ENCODE measurements around the gene RANBP10. TPM values are rescaled to one million over a fixed set of nuclear protein-coding genes. Genes with fewer than 3 reads are reported as not detected.

The RANBP10 gene
- total and polyA plus RNA-seq, 4 donors = 9.8 to 15.5 (median 13.8) TPM

- no peak for DNase-seq (ENCODE audit: low spot score)
- Histone ChIP-seq H3K36me3 (ENCODE audit: control insufficient read depth in 4 of 4, insufficient read depth in 3 of 4, low read depth in 1 of 4, low read length in 3 of 4) (no peaks in the 10 kb centered on the region), H3K27me3 (ENCODE audit: control insufficient read depth in 4 of 4, insufficient read depth in 4 of 4, low read length in 3 of 4) (no peaks in the 10 kb centered on the region), H3K9me3 (ENCODE audit: control insufficient read depth in 4 of 4, low read length in 3 of 4) (no peaks in the 10 kb centered on the region), H3K4me1 (ENCODE audit: control insufficient read depth in 4 of 4, insufficient read depth in 4 of 4, low read length in 3 of 4) (peaks cover 0 to 5% (median 1%) of the 10 kb centered on the region in 4 donors), H3K4me3 (ENCODE audit: low read depth in 1 of 3, low read length in 3 of 3) (no peak overlapping the region), H3K9ac (ENCODE audit: low read depth in 1 of 2, low read length in 2 of 2) (no peak overlapping the region), H3K27ac (ENCODE audit: low read depth in 1 of 2, low read length in 2 of 2) (no peak overlapping the region)
- TF ChIP-seq TAF1 (conservative IDR thresholded peaks at IDR 0.05) = no peak
- TF ChIP-seq ATF3 (IDR thresholded peaks at IDR 0.05) = no peak
- TF ChIP-seq YY1 (IDR thresholded peaks at IDR 0.05) = no peak
- TF ChIP-seq NR2F2 (IDR thresholded peaks at IDR 0.05) = no peak
- no peak for TF ChIP-seq HNF4G (IDR thresholded peaks at IDR 0.05)
- TF ChIP-seq SP1 (IDR thresholded peaks at IDR 0.05) = no peak
- no peak for TF ChIP-seq GABPA (IDR thresholded peaks at IDR 0.05 in 1 of 2, conservative IDR thresholded peaks at IDR 0.05 in 1 of 2)
- TF ChIP-seq REST (IDR thresholded peaks at IDR 0.05) = no peak
- no peak for TF ChIP-seq JUND (IDR thresholded peaks at IDR 0.05)
- no peak for TF ChIP-seq CTCF (IDR thresholded peaks at IDR 0.05; ENCODE audit: low read depth, low read length, missing input control)
- no peak for TF ChIP-seq HNF4A (conservative IDR thresholded peaks at IDR 0.05)
- no peak for TF ChIP-seq EGR1 (IDR thresholded peaks at IDR 0.05; ENCODE audit: low read depth in 2 of 2)
- TF ChIP-seq FOXA2 (IDR thresholded peaks at IDR 0.05) = no peak
- no peak for TF ChIP-seq RAD21 (IDR thresholded peaks at IDR 0.05)
- no peak for TF ChIP-seq RXRA (IDR thresholded peaks at IDR 0.05)
- WGBS = 93% methylated on average over 11 of the region's 11 CpGs
These were observed 14.4 kb upstream of the RANBP10 start for GRCh38 chr16:67820608-67821259.

- TF ChIP-seq JUND (IDR thresholded peaks at IDR 0.05) = no peak
- no peak for TF ChIP-seq REST (IDR thresholded peaks at IDR 0.05)
- no peak for TF ChIP-seq SP1 (IDR thresholded peaks at IDR 0.05)
- no peak for TF ChIP-seq HNF4G (IDR thresholded peaks at IDR 0.05)
- H3K4me3 ChIP-seq (ENCODE audit: low read depth in 1 of 3, low read length in 3 of 3) = no peak overlapping the region
- DNase-seq (ENCODE audit: low spot score) = no peak
- WGBS = 87% methylated on average over 8 of the region's 8 CpGs
- H3K4me1 ChIP-seq (ENCODE audit: control insufficient read depth in 4 of 4, insufficient read depth in 4 of 4, low read length in 3 of 4) = peaks cover 0 to 5% (median 1%) of the 10 kb centered on the region in 4 donors
- no peaks in the 10 kb centered on the region for H3K9me3 ChIP-seq (ENCODE audit: control insufficient read depth in 4 of 4, low read length in 3 of 4)
- no peaks in the 10 kb centered on the region for H3K36me3 ChIP-seq (ENCODE audit: control insufficient read depth in 4 of 4, insufficient read depth in 3 of 4, low read depth in 1 of 4, low read length in 3 of 4)
- no peaks in the 10 kb centered on the region for H3K27me3 ChIP-seq (ENCODE audit: control insufficient read depth in 4 of 4, insufficient read depth in 4 of 4, low read length in 3 of 4)
- no peak overlapping the region for H3K27ac ChIP-seq (ENCODE audit: low read depth in 1 of 2, low read length in 2 of 2)
- H3K9ac ChIP-seq (ENCODE audit: low read depth in 1 of 2, low read length in 2 of 2) = no peak overlapping the region
These were observed 8.2 kb upstream of the RANBP10 start for GRCh38 chr16:67814567-67814966.

Measured in liver (tissue), 9 donors.